Heart right ventricle (tissue), 16 donors: ENCODE measurements around the gene USP37. TPM values are rescaled to one million over a fixed set of nuclear protein-coding genes. Genes with fewer than 3 reads are reported as not detected.

ENCODE experiments used
- ATAC-seq, 8 donors: fragments of 200-7000 bp; cut with Tn5 transposase; one replicate each; pipeline ENCODE4 v1.9.1; 2020; ENCODE audit warnings: mild to moderate bottlenecking in 8 of 8, moderate library complexity in 8 of 8, moderate number of reproducible peaks in 1 of 8
- DNase-seq, 2 donors: peaks; one replicate each; pipeline ENCODE4 v3.0.0-alpha.2; 2020
- H3K27ac ChIP-seq, 10 donors: fragments of 200-600 bp; sonication (generic) in 2 of 10; one replicate each; pipeline versions ENCODE4 v1.5.0 to v1.8.0; 2020 to 2022; ENCODE audit warnings: mild to moderate bottlenecking in 3 of 10
- H3K27me3 ChIP-seq, 7 donors: fragments of 200-600 bp; one replicate each; pipeline ENCODE4 v1.8.0; 2021 to 2022; ENCODE audit warnings: mild to moderate bottlenecking in 2 of 7
- H3K36me3 ChIP-seq, 9 donors: fragments of 200-600 bp; sonication (generic) in 1 of 9; one replicate each; pipeline versions ENCODE4 v1.5.0 to v1.8.0; 2020 to 2022; ENCODE audit warnings: mild to moderate bottlenecking in 2 of 9
- H3K4me1 ChIP-seq, 9 donors: fragments of 200-600 bp; sonication (generic) in 1 of 9; one replicate each; pipeline versions ENCODE4 v1.5.0 to v1.8.0; 2020 to 2022; ENCODE audit warnings: mild to moderate bottlenecking in 4 of 9
- H3K4me3 ChIP-seq, 10 donors: fragments of 200-600 bp; sonication (generic) in 2 of 10; one replicate each; pipeline versions ENCODE4 v1.5.0 to v1.8.0; 2020 to 2022; ENCODE audit warnings: mild to moderate bottlenecking in 7 of 10, moderate library complexity in 2 of 10
- H3K9me3 ChIP-seq, 11 donors: fragments of 200-600 bp in 10 of 11; sonication (generic) in 2 of 11; one replicate each; pipeline versions ENCODE4 v1.5.0 to v1.8.0; 2013 to 2022; ENCODE audit warnings: mild to moderate bottlenecking in 2 of 11, control low read depth in 1 of 11, moderate library complexity in 1 of 11
- WGBS, 2 donors: extraction: QIAGEN DNeasy Blood & Tissue Kit; methylation state at CpG; one replicate each; pipeline ENCODE4 v1.1.7; 2013; ENCODE audit warnings: inconsistent platforms in 1 of 2; 5-methylcytosine and 5-hydroxymethylcytosine counted together
- intact Hi-C, 10 donors: fragments of 100-400 bp; cut with DNase I; formaldehyde crosslinking; loops; one replicate each; pipeline versions ENCODE4 v1.11.1 to v1.14.2; 2022
- polyA plus RNA-seq, 2 donors: library from polyadenylated mRNA; stranded (reverse); fragments of 200-250 nt; gene quantifications; one replicate each; pipeline ENCODE4 v1.2.3, GENCODE V29; 2013
- total RNA-seq, 10 donors: library from RNA; stranded (reverse); fragmentation: NEBNext Ultra II Directional in 3 of 10; extraction: Animal tissue kit (Norgen Biotek cat#: 25700) in 3 of 10; gene quantifications; one replicate each; pipeline versions ENCODE4 v1.2.1 to v1.2.4, GENCODE V29; 2021 to 2023
- TF ChIP-seq, protein P1 (sequence below), 9 donors: fragments of 200-600 bp; sonication (generic) in 2 of 9; IDR thresholded peaks; one replicate each; pipeline versions ENCODE4 v1.5.0 to v1.8.0; 2021 to 2022; ENCODE audit warnings: antibody characterized with exemption in 9 of 9, mild to moderate bottlenecking in 5 of 9, moderate library complexity in 1 of 9
- donor health status: Arrhythmogenic right ventricular cardiomyopathy.
- donor health status: ischemic (EF 13 %, LVEDD 7.1; RV severe dilation, severe dysfunction).
- donor health status: healthy with polysubstance abuse.
- donor health status: DM: no; HTN: yes; CAD: no.
- donor health status: DM: no; HTN: no; CAD: no.
- donor health status: ischemic (EF 25% LVEDD 6.9; RV normal size, moderate dysfunction).
- donor health status: ischemic (EF 25% LVEDD 5.7; RV mildly dilated, moderate dysfunction).
- donor health status: healthy.
- donor health status: DM: yes; HTN: yes; CAD: no.
- donor health status: Ischemic cardiomyopathy.
- donor health status: ischemic (EF 35%, LVEDD 5.7; RV mildly dilated, moderate dysfunction).
- donor health status: nonischemic (EF 11% LVEDD 7.7; RV severe dilation, severe dysfunction).
- donor health status: DM: yes; HTN: yes; CAD: no.
- donor health status: PGD.
- donor health status: ischemic (EF 29% LVEDD 5.4; RV normal size, mild dysfunction).
- donor health status: nonischemic (EF 23%, LVEDD 6.1; RV moderate dilation, normal function).

The USP37 gene
- total and polyA plus RNA-seq, 12 donors: 1.8 to 11.1 (median 8.4) TPM

DNA sequence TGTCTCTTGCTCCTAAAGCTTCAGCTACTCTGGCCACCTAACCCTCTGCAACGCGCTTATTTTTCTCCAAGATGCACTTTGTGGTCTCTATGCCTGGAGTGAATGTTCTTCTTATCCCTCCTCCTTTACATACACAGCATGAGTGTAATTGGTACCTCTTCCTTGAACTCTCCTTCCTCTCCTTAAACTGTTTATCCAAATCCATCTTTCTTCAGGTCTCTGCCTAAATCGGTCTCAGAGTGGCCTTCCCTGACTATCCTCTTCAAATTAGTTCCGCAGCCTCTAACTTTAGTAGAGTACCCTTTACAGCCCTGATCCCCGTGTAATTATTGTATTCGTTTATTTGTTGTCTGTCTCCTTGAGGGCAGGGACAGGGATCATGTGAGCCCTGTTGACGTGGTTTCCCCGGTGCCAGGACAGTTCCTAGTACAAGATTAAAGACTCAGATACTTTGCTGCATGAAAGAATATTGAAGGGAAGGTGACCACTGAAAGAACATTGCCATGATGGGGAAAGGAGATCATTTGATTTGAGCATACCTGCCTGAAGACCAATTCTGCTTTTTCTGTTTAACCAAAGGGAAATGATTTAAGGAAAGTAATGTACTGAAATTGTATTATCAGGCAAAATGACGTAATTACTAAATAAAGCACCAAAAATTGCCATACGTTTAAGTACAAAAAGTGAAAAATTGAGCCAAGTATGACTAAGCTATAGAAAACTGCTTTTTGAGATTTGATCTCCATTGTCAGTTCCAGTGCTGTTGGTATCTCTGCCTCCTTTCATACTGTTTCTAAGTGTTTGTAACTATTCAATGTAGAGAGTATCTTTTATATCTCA is 1.7 kb upstream of the USP37 start:
- ATAC-seq: peak in 2 of 8 donors; percentile 18 to 30
- WGBS, 2 donors: 3 to 4% methylated on average over 10 of the region's 10 CpGs
- intact Hi-C loops: loop anchor here in 6 of 10 donors (2.0 to 10.0 kb wide), 6 partner anchors 75 to 275 kb away; partner anchors contain the start of genes BCS1L (in 5 of the 6), ZNF142 (in 5 of the 6), CTDSP1 (in 1 of the 6) and TMBIM1 (in 1 of the 6)
- H3K4me3 ChIP-seq: peak overlapping the region; percentile 61 to 96 (median 84)
- H3K36me3 ChIP-seq: peaks cover 0 to 40% (median 0%) of the 10 kb centered on the region in 9 donors
- no peaks in the 10 kb centered on the region for H3K27me3 ChIP-seq
- peaks cover 8 to 59% (median 52%) of the 10 kb centered on the region in 9 donors for H3K4me1 ChIP-seq
- H3K27ac ChIP-seq: peak overlapping the region; percentile 68 to 97 (median 94)
- TF ChIP-seq, protein P1, sequence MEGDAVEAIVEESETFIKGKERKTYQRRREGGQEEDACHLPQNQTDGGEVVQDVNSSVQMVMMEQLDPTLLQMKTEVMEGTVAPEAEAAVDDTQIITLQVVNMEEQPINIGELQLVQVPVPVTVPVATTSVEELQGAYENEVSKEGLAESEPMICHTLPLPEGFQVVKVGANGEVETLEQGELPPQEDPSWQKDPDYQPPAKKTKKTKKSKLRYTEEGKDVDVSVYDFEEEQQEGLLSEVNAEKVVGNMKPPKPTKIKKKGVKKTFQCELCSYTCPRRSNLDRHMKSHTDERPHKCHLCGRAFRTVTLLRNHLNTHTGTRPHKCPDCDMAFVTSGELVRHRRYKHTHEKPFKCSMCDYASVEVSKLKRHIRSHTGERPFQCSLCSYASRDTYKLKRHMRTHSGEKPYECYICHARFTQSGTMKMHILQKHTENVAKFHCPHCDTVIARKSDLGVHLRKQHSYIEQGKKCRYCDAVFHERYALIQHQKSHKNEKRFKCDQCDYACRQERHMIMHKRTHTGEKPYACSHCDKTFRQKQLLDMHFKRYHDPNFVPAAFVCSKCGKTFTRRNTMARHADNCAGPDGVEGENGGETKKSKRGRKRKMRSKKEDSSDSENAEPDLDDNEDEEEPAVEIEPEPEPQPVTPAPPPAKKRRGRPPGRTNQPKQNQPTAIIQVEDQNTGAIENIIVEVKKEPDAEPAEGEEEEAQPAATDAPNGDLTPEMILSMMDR (IDR thresholded peaks at IDR 0.05): no peak
- DNase-seq: no peak
- no peaks in the 10 kb centered on the region for H3K9me3 ChIP-seq

DNA sequence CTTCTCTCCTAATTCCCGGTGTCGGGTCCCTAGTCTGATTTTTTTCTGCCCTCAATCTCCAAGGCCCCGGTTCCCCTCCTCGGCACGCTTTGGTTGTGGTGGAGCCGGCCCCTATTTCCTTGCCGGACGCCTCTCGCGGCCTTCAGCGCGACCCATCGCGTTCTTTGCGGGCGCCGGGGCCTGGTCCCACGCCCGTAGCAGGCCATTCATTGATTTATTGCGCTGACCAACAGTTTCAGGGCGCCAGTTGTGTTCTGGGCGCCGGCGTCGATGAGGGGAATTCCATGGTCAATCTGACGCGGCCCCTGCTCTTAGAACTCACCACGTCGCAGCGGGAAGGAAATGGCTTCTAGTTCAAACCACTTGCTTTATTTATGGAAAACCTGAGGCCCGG is 884 bp upstream of the USP37 start:
- Histone ChIP-seq H3K4me3 (peak overlapping the region; percentile 61 to 96 (median 84)), H3K4me1 (peaks cover 8 to 51% (median 48%) of the 10 kb centered on the region in 9 donors), H3K36me3 (peaks cover 0 to 39% (median 0%) of the 10 kb centered on the region in 9 donors), H3K27ac (peak overlapping the region; percentile 68 to 97 (median 94)), H3K9me3 (no peaks in the 10 kb centered on the region), H3K27me3 (no peaks in the 10 kb centered on the region)
- intact Hi-C loops: loop anchor here in 4 of 10 donors (5.0 to 10.0 kb wide), 5 partner anchors 76 to 274 kb away; partner anchors contain the start of genes BCS1L (in 3 of the 4), ZNF142 (in 3 of the 4), CTDSP1 (in 1 of the 4) and TMBIM1 (in 1 of the 4)
- ATAC-seq (peak in 7 of 8 donors; percentile 1 to 24 (median 11)), DNase-seq (peak in 1 of 2 donors; percentile 29)
- TF ChIP-seq, protein P1 (IDR thresholded peaks at IDR 0.05): no peak
- WGBS, 2 donors: 0% methylated on average over 31 of the region's 31 CpGs

DNA sequence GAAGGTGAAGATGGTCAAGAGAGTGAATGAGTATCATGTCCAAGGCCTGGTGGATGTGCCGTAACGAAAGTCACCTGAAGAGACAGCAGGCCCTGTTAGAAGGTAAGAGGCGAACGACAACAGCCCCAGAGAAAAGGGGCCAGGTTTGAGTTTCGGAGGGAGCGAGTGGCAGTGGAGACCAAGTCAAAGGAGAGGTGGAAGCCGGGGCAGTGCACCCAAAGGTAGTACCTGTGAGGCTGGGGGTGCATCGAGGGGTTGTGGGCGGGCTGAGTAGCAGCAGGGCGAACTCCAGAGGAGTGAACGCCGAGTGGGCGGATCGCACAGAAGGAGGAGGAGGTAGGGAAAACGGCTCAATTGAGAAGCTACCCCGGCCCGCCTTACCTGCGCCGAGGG is 358 bp downstream of the USP37 start:
- peaks cover 0 to 36% (median 0%) of the 10 kb centered on the region in 9 donors for H3K36me3 ChIP-seq
- ATAC-seq: peak in 7 of 8 donors; percentile 7 to 43 (median 26)
- H3K27ac ChIP-seq: peak overlapping the region; percentile 44 to 97 (median 94)
- intact Hi-C loops: loop anchor here in 4 of 10 donors (5.0 to 10.0 kb wide), 5 partner anchors 77 to 273 kb away; partner anchors contain the start of genes BCS1L (in 3 of the 4), ZNF142 (in 3 of the 4), CTDSP1 (in 1 of the 4) and TMBIM1 (in 1 of the 4)
- no peaks in the 10 kb centered on the region for H3K9me3 ChIP-seq
- no peaks in the 10 kb centered on the region for H3K27me3 ChIP-seq
- H3K4me1 ChIP-seq: peaks cover 8 to 45% (median 40%) of the 10 kb centered on the region in 9 donors
- 0 to 1% methylated on average over 19 of the region's 19 CpGs for WGBS, 2 donors
- DNase-seq: no peak
- H3K4me3 ChIP-seq: peak overlapping the region; percentile 61 to 96 (median 84)
- TF ChIP-seq, protein P1 (IDR thresholded peaks at IDR 0.05): no peak

DNA sequence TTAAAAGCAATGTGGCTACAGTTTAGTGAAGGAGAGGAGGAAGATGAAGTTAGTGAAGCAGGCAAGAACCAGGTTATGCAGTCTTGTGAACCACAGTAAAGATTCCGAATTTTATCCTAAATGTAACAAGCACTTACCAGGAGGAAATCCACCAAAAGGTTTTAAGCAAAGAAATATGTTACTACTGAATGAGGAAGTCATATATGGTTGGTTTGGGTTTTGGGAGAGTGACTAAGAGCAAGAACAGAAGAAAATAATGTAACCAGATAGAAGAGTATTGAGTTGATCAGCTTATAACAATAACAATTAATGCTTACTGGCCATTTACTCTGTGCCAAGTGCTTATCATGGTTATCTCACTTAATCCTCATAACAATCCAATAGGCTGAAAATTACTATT is 1.9 kb downstream of the USP37 start:
- Histone ChIP-seq H3K27ac (no peak overlapping the region), H3K4me1 (peaks cover 8 to 39% (median 33%) of the 10 kb centered on the region in 9 donors), H3K27me3 (no peaks in the 10 kb centered on the region), H3K4me3 (no peak overlapping the region), H3K9me3 (no peaks in the 10 kb centered on the region), H3K36me3 (peaks cover 0 to 40% (median 0%) of the 10 kb centered on the region in 9 donors)
- intact Hi-C loops: loop anchor here in 4 of 10 donors (5.0 to 10.0 kb wide), 5 partner anchors 79 to 271 kb away; partner anchors contain the start of genes BCS1L (in 3 of the 4), ZNF142 (in 3 of the 4), CTDSP1 (in 1 of the 4) and TMBIM1 (in 1 of the 4)
- DNase-seq: no peak
- TF ChIP-seq, protein P1 (IDR thresholded peaks at IDR 0.05): no peak
- no peak for ATAC-seq
- 82 to 95% methylated on average over 1 of the region's 1 CpG for WGBS, 2 donors
